ENCODE results near the gene GRB2. TPM values are rescaled to one million over a fixed set of nuclear protein-coding genes. Genes with fewer than 3 reads are reported as not detected.

Gene GRB2
- total and polyA plus RNA-seq, 2 experiments from 2014 or later = 89.0 to 112 TPM

- TF ChIP-seq, protein P1, sequence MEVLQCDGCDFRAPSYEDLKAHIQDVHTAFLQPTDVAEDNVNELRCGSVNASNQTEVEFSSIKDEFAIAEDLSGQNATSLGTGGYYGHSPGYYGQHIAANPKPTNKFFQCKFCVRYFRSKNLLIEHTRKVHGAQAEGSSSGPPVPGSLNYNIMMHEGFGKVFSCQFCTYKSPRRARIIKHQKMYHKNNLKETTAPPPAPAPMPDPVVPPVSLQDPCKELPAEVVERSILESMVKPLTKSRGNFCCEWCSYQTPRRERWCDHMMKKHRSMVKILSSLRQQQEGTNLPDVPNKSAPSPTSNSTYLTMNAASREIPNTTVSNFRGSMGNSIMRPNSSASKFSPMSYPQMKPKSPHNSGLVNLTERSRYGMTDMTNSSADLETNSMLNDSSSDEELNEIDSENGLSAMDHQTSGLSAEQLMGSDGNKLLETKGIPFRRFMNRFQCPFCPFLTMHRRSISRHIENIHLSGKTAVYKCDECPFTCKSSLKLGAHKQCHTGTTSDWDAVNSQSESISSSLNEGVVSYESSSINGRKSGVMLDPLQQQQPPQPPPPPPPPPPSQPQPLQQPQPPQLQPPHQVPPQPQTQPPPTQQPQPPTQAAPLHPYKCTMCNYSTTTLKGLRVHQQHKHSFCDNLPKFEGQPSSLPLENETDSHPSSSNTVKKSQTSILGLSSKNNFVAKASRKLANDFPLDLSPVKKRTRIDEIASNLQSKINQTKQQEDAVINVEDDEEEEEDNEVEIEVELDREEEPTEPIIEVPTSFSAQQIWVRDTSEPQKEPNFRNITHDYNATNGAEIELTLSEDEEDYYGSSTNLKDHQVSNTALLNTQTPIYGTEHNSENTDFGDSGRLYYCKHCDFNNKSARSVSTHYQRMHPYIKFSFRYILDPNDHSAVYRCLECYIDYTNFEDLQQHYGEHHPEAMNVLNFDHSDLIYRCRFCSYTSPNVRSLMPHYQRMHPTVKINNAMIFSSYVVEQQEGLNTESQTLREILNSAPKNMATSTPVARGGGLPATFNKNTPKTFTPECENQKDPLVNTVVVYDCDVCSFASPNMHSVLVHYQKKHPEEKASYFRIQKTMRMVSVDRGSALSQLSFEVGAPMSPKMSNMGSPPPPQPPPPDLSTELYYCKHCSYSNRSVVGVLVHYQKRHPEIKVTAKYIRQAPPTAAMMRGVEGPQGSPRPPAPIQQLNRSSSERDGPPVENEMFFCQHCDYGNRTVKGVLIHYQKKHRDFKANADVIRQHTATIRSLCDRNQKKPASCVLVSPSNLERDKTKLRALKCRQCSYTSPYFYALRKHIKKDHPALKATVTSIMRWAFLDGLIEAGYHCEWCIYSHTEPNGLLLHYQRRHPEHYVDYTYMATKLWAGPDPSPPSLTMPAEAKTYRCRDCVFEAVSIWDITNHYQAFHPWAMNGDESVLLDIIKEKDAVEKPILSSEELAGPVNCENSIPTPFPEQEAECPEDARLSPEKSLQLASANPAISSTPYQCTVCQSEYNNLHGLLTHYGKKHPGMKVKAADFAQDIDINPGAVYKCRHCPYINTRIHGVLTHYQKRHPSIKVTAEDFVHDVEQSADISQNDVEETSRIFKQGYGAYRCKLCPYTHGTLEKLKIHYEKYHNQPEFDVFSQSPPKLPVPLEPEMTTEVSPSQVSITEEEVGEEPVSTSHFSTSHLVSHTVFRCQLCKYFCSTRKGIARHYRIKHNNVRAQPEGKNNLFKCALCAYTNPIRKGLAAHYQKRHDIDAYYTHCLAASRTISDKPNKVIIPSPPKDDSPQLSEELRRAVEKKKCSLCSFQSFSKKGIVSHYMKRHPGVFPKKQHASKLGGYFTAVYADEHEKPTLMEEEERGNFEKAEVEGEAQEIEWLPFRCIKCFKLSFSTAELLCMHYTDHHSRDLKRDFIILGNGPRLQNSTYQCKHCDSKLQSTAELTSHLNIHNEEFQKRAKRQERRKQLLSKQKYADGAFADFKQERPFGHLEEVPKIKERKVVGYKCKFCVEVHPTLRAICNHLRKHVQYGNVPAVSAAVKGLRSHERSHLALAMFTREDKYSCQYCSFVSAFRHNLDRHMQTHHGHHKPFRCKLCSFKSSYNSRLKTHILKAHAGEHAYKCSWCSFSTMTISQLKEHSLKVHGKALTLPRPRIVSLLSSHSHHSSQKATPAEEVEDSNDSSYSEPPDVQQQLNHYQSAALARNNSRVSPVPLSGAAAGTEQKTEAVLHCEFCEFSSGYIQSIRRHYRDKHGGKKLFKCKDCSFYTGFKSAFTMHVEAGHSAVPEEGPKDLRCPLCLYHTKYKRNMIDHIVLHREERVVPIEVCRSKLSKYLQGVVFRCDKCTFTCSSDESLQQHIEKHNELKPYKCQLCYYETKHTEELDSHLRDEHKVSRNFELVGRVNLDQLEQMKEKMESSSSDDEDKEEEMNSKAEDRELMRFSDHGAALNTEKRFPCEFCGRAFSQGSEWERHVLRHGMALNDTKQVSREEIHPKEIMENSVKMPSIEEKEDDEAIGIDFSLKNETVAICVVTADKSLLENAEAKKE (CRISPR knock-in tag; IDR thresholded peaks at IDR 0.05) = no peak
- TF ChIP-seq EZH2phosphoT487 (IDR thresholded peaks at IDR 0.05; ENCODE audit: unreplicated experiment) (no peak), ZNF331 (CRISPR knock-in tag; IDR thresholded peaks at IDR 0.05; ENCODE audit: low read depth) (no peak), JUNB (IDR thresholded peaks at IDR 0.05; ENCODE audit: unreplicated experiment) (no peak)
Measured at GRCh38 chr17:75417054-75417580, 11.6 kb upstream of the GRB2 start (continued).

- H3K9me2 ChIP-seq (ENCODE audit: insufficient read depth) = no peaks in the 10 kb centered on the region
- ATAC-seq = no peak
- Mint-ChIP-seq H3K4me1 (peaks cover 7% of the 10 kb centered on the region), H3K27me3 (ENCODE audit: insufficient read depth, low read depth, poor library complexity) (peaks cover 6% of the 10 kb centered on the region), H3K9me3 (no peaks in the 10 kb centered on the region), H3K4me3 (no peak overlapping the region), H3K27ac (no peak overlapping the region), H3K36me3 (ENCODE audit: low read depth) (no peaks in the 10 kb centered on the region)
- H3K79me2 ChIP-seq (replicated peaks; ENCODE audit: insufficient read depth) = no peaks in the 10 kb centered on the region
- no peak overlapping the region; the same call in 1 of the 2 replicates for H2AFZ ChIP-seq
- H3K4me1 ChIP-seq (ENCODE audit: insufficient read depth) = no peaks in the 10 kb centered on the region
- H3K36me3 ChIP-seq (ENCODE audit: insufficient read depth) = no peaks in the 10 kb centered on the region
- DNase-seq (ENCODE audit: low spot score) = no peak
- H3K4me2 ChIP-seq = no peak overlapping the region
- no peaks in the 10 kb centered on the region for H3K27me3 ChIP-seq (ENCODE audit: insufficient read depth)
- H3K4me3 ChIP-seq = no peak overlapping the region
- H3K27ac ChIP-seq (ENCODE audit: low read depth) = no peak overlapping the region
- TF ChIP-seq ZNF331 (CRISPR knock-in tag; IDR thresholded peaks at IDR 0.05; ENCODE audit: low read depth) = no peak
- TF ChIP-seq NANOG (IDR thresholded peaks at IDR 0.05; ENCODE audit: borderline replicate concordance) = no peak
- 0 out of 2 replicates have a peak, but pooled peaks cover 3% of the 10 kb centered on the region for H3F3A ChIP-seq (replicated peaks; ENCODE audit: low read depth)
- H4K20me1 ChIP-seq (replicated peaks; ENCODE audit: insufficient read depth) = no peaks in the 10 kb centered on the region
Measured at GRCh38 chr17:75416006-75416405, 10.5 kb upstream of the GRB2 start.

All from GM23338 (cell line).